K562 (cell line): Measurements from ENCODE around the gene CISD3. TPM values are rescaled to one million over a fixed set of nuclear protein-coding genes. Genes with fewer than 3 reads are reported as not detected.

Source experiments
- ATAC-seq: fragments of 200-7000 bp; cut with Tn5 transposase; 3 replicates; pipeline ENCODE4 v1.9.1; 2020; ENCODE audit warnings: moderate library complexity
- BruUV-seq: library from RNA; stranded (reverse); fragments of 400-500 nt; replicated peaks from 2 replicates; lab custom pipeline; 2021; lab: Mats Ljungman, UMichigan
- CTCF ChIA-PET: fragments of 300-600 bp; formaldehyde crosslinking; extraction: SDS; loops from one replicate; lab custom pipeline; 2021; ENCODE audit warnings: low intra/inter-chr PET ratio; lab: Yijun Ruan, JAX
- POLR2A ChIA-PET: fragments of 300-600, 350-650 bp; sonication (Branson Sonifier 250); formaldehyde crosslinking; extraction: SDS; loops from one replicate; lab custom pipeline; 2021; ENCODE audit warnings: antibody characterized with exemption, inconsistent platforms; lab: Yijun Ruan, JAX
- DNase-seq, 4 experiments: peaks; one replicate each; pipeline versions ENCODE4 v3.0.0 to v3.0.0-alpha.2; 2011 to 2018; ENCODE audit warnings: low spot score in 3 of 4, mixed read lengths in 3 of 4; ENCODE audit errors: extremely low read depth in 1 of 4
- FAIRE-seq: peaks from 2 replicates; lab custom pipeline; 2011; peaks lifted over from hg19 to GRCh38; lab: Jason Lieb, UNC
- H2AFZ ChIP-seq: 2 replicates; pipeline ENCODE4 v1.6.0; 2011; ENCODE audit warnings: low read depth, low read length, control low read depth, inconsistent platforms
- H3K27ac ChIP-seq: fragments of 200-600 bp; 3 replicates; pipeline ENCODE4 v1.8.0; 2011; ENCODE audit warnings: low read depth, mild to moderate bottlenecking, control low read depth, inconsistent platforms, low read length, moderate library complexity, mixed read lengths; ENCODE audit errors: extremely low read depth
- H3K27me3 ChIP-seq, 2 experiments: fragments of 300-600 bp in 1 of 2; 2 replicates in 1 of 2; 3 replicates in 1 of 2; pipeline versions ENCODE4 v1.6.0 to v1.8.0; 2011; ENCODE audit warnings: inconsistent platforms in 2 of 2, low read length in 2 of 2, mild to moderate bottlenecking in 1 of 2, mixed read lengths in 1 of 2, moderate library complexity in 1 of 2; ENCODE audit not compliant: control insufficient read depth in 2 of 2, insufficient read depth in 2 of 2
- H3K36me3 ChIP-seq: fragments of 300-600 bp; 3 replicates; pipeline ENCODE4 v1.8.0; 2011; ENCODE audit warnings: mild to moderate bottlenecking, low read length, inconsistent platforms; ENCODE audit not compliant: control insufficient read depth, insufficient read depth
- H3K4me1 ChIP-seq, 2 experiments: fragments of 200-600 bp in 1 of 2; replicated peaks in 1 of 2; 2 replicates in 1 of 2; 3 replicates in 1 of 2; pipeline versions ENCODE4 v1.5.1 to v1.8.0; 2011; ENCODE audit warnings: inconsistent platforms in 2 of 2, low read length in 2 of 2, mild to moderate bottlenecking in 1 of 2, mixed read lengths in 1 of 2, moderate library complexity in 1 of 2; ENCODE audit not compliant: control insufficient read depth in 2 of 2, insufficient read depth in 2 of 2
- H3K4me2 ChIP-seq: 2 replicates; pipeline ENCODE4 v1.6.1; 2011; ENCODE audit warnings: low read length, control low read depth, inconsistent platforms, mixed read lengths; ENCODE audit not compliant: insufficient read depth
- H3K4me3 ChIP-seq: fragments of 200-600 bp; sonication (generic), shearing (Covaris generic); 2 replicates; pipeline ENCODE4 v1.5.1; 2016; ENCODE audit warnings: control low read depth, inconsistent platforms
- H3K79me2 ChIP-seq: fragments of 200-600 bp; 3 replicates; pipeline ENCODE4 v1.8.0; 2011; ENCODE audit warnings: low read length, inconsistent platforms; ENCODE audit not compliant: control insufficient read depth, insufficient read depth
- H3K9ac ChIP-seq, 2 experiments: 2 replicates each; pipeline versions ENCODE4 v1.6.0 to v1.6.1; 2011; ENCODE audit warnings: low read depth in 2 of 2, low read length in 2 of 2, control low read depth in 1 of 2, inconsistent platforms in 1 of 2, mild to moderate bottlenecking in 1 of 2, mixed read lengths in 1 of 2; ENCODE audit not compliant: insufficient read depth in 1 of 2
- H3K9me1 ChIP-seq: one replicate; pipeline ENCODE4 v1.6.0; 2011; ENCODE audit warnings: inconsistent platforms, mild to moderate bottlenecking, low read length, moderate library complexity; ENCODE audit not compliant: control insufficient read depth, insufficient read depth
- H3K9me3 ChIP-seq: replicated peaks from 2 replicates; pipeline ENCODE4 v1.5.1; 2011; ENCODE audit warnings: low read depth, low read length, inconsistent platforms; ENCODE audit not compliant: control insufficient read depth, insufficient read depth
- H4K20me1 ChIP-seq: replicated peaks from 2 replicates; pipeline ENCODE4 v1.6.1; 2011; ENCODE audit warnings: low read length, inconsistent platforms, mixed read lengths; ENCODE audit not compliant: control insufficient read depth, insufficient read depth
- BCL6 ChIP-seq: fragments of 250-450 bp; sonication (Bioruptor Pico); IDR thresholded peaks from 2 replicates; pipeline ENCODE4 v1.4.0; 2020
- CHD1 ChIP-seq: fragments of 200-600 bp; sonication (generic); IDR thresholded peaks from one replicate; pipeline ENCODE4 v1.6.1; 2012; ENCODE audit warnings: mild to moderate bottlenecking, moderate library complexity, low read length, inconsistent platforms
- CTBP1 ChIP-seq: fragments of 450-650 bp; IDR thresholded peaks from 2 replicates; pipeline ENCODE4 v1.6.1; 2016; ENCODE audit warnings: borderline replicate concordance
- L3MBTL2 ChIP-seq: fragments of 450-650 bp; IDR thresholded peaks from 2 replicates; pipeline ENCODE4 v1.6.1; 2016; ENCODE audit warnings: mild to moderate bottlenecking, moderate library complexity
- NCOR1 ChIP-seq: fragments of 450-650 bp; IDR thresholded peaks from 2 replicates; pipeline ENCODE4 v1.6.1; 2016; ENCODE audit warnings: mild to moderate bottlenecking, moderate library complexity
- NEUROD1 ChIP-seq: fragments of 150-350 bp; IDR thresholded peaks from 2 replicates; pipeline ENCODE4 v1.6.1; 2014; ENCODE audit warnings: borderline replicate concordance, low read length, low read depth; ENCODE audit not compliant: partially characterized antibody
- NFE2L1 ChIP-seq: fragments of 450-650 bp; IDR thresholded peaks from 2 replicates; pipeline ENCODE4 v1.6.1; 2016; ENCODE audit warnings: missing genetic modification characterization, low read depth, mild to moderate bottlenecking, missing compliant biosample characterization, moderate library complexity, borderline replicate concordance
- NFIC ChIP-seq: fragments of 450-650 bp; IDR thresholded peaks from 2 replicates; pipeline ENCODE4 v1.6.1; 2017; ENCODE audit warnings: mild to moderate bottlenecking, inconsistent platforms
- POLR2G ChIP-seq: fragments of 200-400 bp; formaldehyde crosslinking; IDR thresholded peaks from 2 replicates; pipeline ENCODE4 v1.6.1; 2017; ENCODE audit warnings: low read depth, mild to moderate bottlenecking, antibody characterized with exemption, low read length, moderate library complexity
- SIN3A ChIP-seq, 2 experiments: fragments of 150-350 bp in 1 of 2; IDR thresholded peaks; 2 replicates each; pipeline ENCODE4 v1.6.1; 2011 to 2016; ENCODE audit warnings: borderline replicate concordance in 2 of 2, low read depth in 2 of 2, low read length in 2 of 2, mild to moderate bottlenecking in 2 of 2, moderate library complexity in 2 of 2; ENCODE audit not compliant: control insufficient read depth in 1 of 2
- TCF7L2 ChIP-seq: fragments of 150-350 bp; IDR thresholded peaks from 2 replicates; pipeline ENCODE4 v1.6.1; 2016; ENCODE audit warnings: low read depth, mild to moderate bottlenecking, low read length, moderate library complexity
- TRIM24 ChIP-seq, 2 experiments: fragments of 450-650 bp; IDR thresholded peaks; 2 replicates each; pipeline ENCODE4 v1.6.1; 2016
- ZBTB1 ChIP-seq: sonication (generic); formaldehyde crosslinking; IDR thresholded peaks from 2 replicates; pipeline ENCODE4 v1.8.1; 2023; ENCODE audit warnings: missing genetic modification reagents, low read depth, mild to moderate bottlenecking, borderline replicate concordance
- ZNF584 ChIP-seq: fragments of 200-800 bp; sonication (Bioruptor generic); IDR thresholded peaks from 2 replicates; pipeline ENCODE4 v1.6.1; 2016; ENCODE audit warnings: low read depth, mild to moderate bottlenecking, missing genetic modification characterization, missing compliant biosample characterization
- ZNF77 ChIP-seq: fragments of 250-450 bp; sonication (Bioruptor Pico); IDR thresholded peaks from 2 replicates; pipeline ENCODE4 v1.5.0; 2020
- WGBS: fragments of 100-300 bp; shearing (Covaris generic); methylation state at CpG from one replicate; pipeline ENCODE4 v1.1.6; 2016; ENCODE audit warnings: low coverage, mixed read lengths; ENCODE audit not compliant: insufficient coverage; ENCODE audit errors: missing lambda C conversion rate; 5-methylcytosine and 5-hydroxymethylcytosine counted together
- in situ Hi-C: fragments of 300-500 bp; cut with MboI; formaldehyde crosslinking; loops from 4 replicates; pipeline ENCODE4 v1.15.0; 2018; ENCODE audit warnings: inconsistent platforms, mixed read lengths
- intact Hi-C: fragments of 100-400 bp; cut with micrococcal nuclease; formaldehyde crosslinking; loops from 2 replicates; pipeline ENCODE4 v1.14.2; 2022
- polyA plus RNA-seq, 8 experiments: library from polyadenylated mRNA; depleted of rRNA in 4 of 8; stranded (reverse) in 5 of 8; unstranded in 3 of 8; fragments of >200 nt; fragmentation: Nextera tagmentation in 2 of 8; fragmentation: Illumina TruSeq in 1 of 8; extraction: Ambion mirVana in 2 of 8; extraction: Trizol in 1 of 8; gene quantifications; 2 replicates each; pipeline versions ENCODE4 v1.2.1 to v1.2.3, GENCODE V29; 2011 to 2014; ENCODE audit warnings: inconsistent platforms in 1 of 8, missing spikeins in 1 of 8
- total RNA-seq, 7 experiments: library from RNA; depleted of rRNA in 6 of 7; stranded (reverse); fragments of >200 nt in 6 of 7; fragmentation: Illumina TruSeq in 2 of 7; extraction: Trizol in 2 of 7; gene quantifications; 2 replicates each; pipeline versions ENCODE4 v1.2.1 to v1.2.3, GENCODE V29; 2011 to 2021; ENCODE audit warnings: low replicate concordance in 1 of 7
- TF ChIP-seq, protein P1 (sequence below): fragments of 200-800 bp; sonication (Bioruptor generic); IDR thresholded peaks from 2 replicates; pipeline ENCODE4 v1.6.1; 2017; ENCODE audit warnings: missing genetic modification characterization, missing compliant biosample characterization
- TF ChIP-seq, protein P2 (sequence below): fragments of 450-650 bp; IDR thresholded peaks from 2 replicates; pipeline ENCODE4 v1.6.1; 2016; ENCODE audit warnings: low read depth, mild to moderate bottlenecking, moderate library complexity
- TF ChIP-seq, protein P3 (sequence below): sonication (generic); formaldehyde crosslinking; IDR thresholded peaks from 2 replicates; pipeline ENCODE4 v1.8.1; 2023; ENCODE audit warnings: mild to moderate bottlenecking, missing genetic modification reagents

CISD3 gene
- total and polyA plus RNA-seq, 9 of the 15 experiments (the other 6 are each of a cell fraction or from before 2014, with no cell fraction given): 5.0 to 60.7 (median 15.7) TPM

DNA sequence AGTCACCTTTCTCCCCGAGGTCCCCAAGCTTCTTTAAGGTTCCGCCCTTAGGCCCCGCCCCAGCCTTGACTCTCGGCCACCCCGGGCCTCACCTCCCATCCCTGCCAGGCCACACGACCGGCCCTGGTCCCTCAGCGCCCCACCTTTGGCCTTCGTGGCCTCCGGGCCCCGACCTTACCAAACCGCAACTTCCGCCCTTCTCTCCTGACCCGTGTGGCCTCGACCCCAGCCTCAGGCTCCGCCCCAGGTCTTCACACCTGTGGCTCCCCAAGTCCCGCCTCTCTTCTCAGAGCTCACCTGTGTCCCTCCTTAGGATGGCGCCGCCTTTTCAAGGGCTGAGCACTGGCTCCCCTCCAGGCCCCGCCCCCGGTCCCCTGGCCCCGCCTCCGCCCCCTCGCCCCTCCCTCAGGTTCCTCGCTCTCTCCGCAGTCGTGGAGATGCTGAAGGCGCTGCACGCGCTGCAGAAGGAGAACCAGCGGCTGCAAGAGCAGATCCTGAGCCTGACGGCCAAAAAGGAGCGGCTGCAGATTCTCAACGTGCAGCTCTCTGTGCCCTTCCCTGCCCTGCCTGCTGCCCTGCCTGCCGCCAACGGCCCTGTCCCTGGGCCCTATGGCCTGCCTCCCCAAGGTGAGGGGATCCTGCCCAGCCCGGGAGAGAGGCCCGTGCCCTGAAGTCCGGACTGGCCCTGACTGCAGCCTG, 10.0 kb upstream of the CISD3 start:
- Histone ChIP-seq H3K9ac (peak overlapping the region; percentile 53 to 75; a peak in 3 of 4 replicates), H3K9me3 (no peaks in the 10 kb centered on the region), H3K9me1 (peaks cover 10% of the 10 kb centered on the region), H3K4me2 (peak overlapping the region; percentile 76), H3K27ac (peak overlapping the region; percentile 56; the same call in 1 of the 3 replicates), H4K20me1 (no peaks in the 10 kb centered on the region), H3K79me2 (no peaks in the 10 kb centered on the region), H3K27me3 (no peaks in the 10 kb centered on the region), H3K4me1 (peaks cover 23 to 47% of the 10 kb centered on the region in 2 experiments), H3K36me3 (peaks cover 63% of the 10 kb centered on the region), H2AFZ (0 out of 2 replicates have a peak overlapping the region, but pooled peaks have one; percentile 40), H3K4me3 (no peak overlapping the region)
- POLR2A ChIA-PET: interaction anchor here (0.6 to 3.1 kb wide), 5 partner anchors 11 to 398 kb away, joined by 3 to 30 read pairs (median 4); partner anchors contain the start of gene MLLT6
- DNase-seq (peak; percentile 68 to 83 (median 80)), FAIRE-seq (no peak), ATAC-seq (peak; percentile 73)
- intact Hi-C loops (no loop called here), in situ Hi-C loops (no loop called here)
- CTCF ChIA-PET: no interaction called here
- WGBS: 31% methylated on average over 23 of the region's 39 CpGs
- BruUV-seq: no TSS peak
- TF ChIP-seq, protein P1, sequence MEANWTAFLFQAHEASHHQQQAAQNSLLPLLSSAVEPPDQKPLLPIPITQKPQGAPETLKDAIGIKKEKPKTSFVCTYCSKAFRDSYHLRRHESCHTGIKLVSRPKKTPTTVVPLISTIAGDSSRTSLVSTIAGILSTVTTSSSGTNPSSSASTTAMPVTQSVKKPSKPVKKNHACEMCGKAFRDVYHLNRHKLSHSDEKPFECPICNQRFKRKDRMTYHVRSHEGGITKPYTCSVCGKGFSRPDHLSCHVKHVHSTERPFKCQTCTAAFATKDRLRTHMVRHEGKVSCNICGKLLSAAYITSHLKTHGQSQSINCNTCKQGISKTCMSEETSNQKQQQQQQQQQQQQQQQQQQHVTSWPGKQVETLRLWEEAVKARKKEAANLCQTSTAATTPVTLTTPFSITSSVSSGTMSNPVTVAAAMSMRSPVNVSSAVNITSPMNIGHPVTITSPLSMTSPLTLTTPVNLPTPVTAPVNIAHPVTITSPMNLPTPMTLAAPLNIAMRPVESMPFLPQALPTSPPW (CRISPR knock-in tag): peak; percentile 65
- no peak for TF ChIP-seq SIN3A (IDR thresholded peaks at IDR 0.05; ENCODE audit: borderline replicate concordance in 2 of 2, control insufficient read depth in 1 of 2, low read depth in 2 of 2, low read length in 2 of 2)
- TF ChIP-seq ZNF584 (CRISPR knock-in tag): no peak
- TF ChIP-seq ZBTB1 (CRISPR knock-in tag): peak; percentile 67; the same call in 1 of the 2 replicates
- TF ChIP-seq L3MBTL2: 0 out of 2 replicates have a peak, but pooled peaks have one; percentile 25
- TF ChIP-seq NFE2L1 (tag): no peak
- no peak for TF ChIP-seq NCOR1
- TF ChIP-seq CTBP1: peak; percentile 38; the same call in 1 of the 2 replicates
- peak; percentile 62 for TF ChIP-seq NFIC
- TF ChIP-seq BCL6 (CRISPR knock-in tag): no peak
- TF ChIP-seq POLR2G: peak; percentile 66
- TF ChIP-seq NEUROD1: no peak
- TF ChIP-seq, protein P2, sequence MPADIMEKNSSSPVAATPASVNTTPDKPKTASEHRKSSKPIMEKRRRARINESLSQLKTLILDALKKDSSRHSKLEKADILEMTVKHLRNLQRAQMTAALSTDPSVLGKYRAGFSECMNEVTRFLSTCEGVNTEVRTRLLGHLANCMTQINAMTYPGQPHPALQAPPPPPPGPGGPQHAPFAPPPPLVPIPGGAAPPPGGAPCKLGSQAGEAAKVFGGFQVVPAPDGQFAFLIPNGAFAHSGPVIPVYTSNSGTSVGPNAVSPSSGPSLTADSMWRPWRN: 0 out of 2 replicates have a peak, but pooled peaks have one; percentile 28
- TF ChIP-seq, protein P3, sequence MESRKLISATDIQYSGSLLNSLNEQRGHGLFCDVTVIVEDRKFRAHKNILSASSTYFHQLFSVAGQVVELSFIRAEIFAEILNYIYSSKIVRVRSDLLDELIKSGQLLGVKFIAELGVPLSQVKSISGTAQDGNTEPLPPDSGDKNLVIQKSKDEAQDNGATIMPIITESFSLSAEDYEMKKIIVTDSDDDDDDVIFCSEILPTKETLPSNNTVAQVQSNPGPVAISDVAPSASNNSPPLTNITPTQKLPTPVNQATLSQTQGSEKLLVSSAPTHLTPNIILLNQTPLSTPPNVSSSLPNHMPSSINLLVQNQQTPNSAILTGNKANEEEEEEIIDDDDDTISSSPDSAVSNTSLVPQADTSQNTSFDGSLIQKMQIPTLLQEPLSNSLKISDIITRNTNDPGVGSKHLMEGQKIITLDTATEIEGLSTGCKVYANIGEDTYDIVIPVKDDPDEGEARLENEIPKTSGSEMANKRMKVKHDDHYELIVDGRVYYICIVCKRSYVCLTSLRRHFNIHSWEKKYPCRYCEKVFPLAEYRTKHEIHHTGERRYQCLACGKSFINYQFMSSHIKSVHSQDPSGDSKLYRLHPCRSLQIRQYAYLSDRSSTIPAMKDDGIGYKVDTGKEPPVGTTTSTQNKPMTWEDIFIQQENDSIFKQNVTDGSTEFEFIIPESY (CRISPR knock-in tag): peak; percentile 93
- TF ChIP-seq ZNF77 (CRISPR knock-in tag): no peak
- TF ChIP-seq TCF7L2: no peak
- no peak for TF ChIP-seq CHD1
- TF ChIP-seq TRIM24 (IDR thresholded peaks at IDR 0.05): no peak
